GM21717 (cell line): ENCODE results near the gene QPCT.

Source experiments
- ATAC-seq: cut with Tn5 transposase; IDR thresholded peaks from one replicate; pipeline ENCODE4 v1.9.1; 2021; ENCODE audit warnings: mild to moderate bottlenecking, moderate library complexity; ENCODE audit not compliant: unreplicated experiment

QPCT gene

GRCh38 chr2:37324786-37325624, 19.4 kb upstream of the QPCT start, which contains the start of gene PRKD3:
PRKD3 (minus strand) TSS chr2:37324833; CDS start chr2:37316524, 8,309 bp downstream.
- peak; percentile 61 for ATAC-seq

GRCh38 chr2:37325625-37326071, 18.8 kb upstream of the QPCT start:
- ATAC-seq, result no peak

DNA sequence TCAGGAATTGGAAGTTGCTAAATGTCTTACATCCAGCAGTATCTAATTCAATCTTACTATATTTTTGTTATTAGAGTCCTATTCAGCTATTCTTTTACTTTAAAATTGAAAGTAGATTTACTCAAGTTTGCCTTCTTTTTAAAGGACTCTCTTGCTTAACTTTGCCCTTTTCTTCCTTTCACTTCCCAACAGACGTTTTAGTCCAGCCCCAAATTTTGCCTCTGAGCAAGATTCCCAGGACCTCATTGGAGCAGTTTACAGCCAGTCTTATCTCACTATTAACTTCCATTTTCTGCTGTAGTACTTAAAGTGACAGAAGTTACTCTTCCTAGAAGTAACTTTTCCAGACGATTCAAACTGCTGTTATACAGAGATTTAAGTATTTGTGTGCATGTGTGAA, 18.1 kb upstream of the QPCT start:
- ATAC-seq, result no peak

GRCh38 chr2:37326866-37327634, 17.4 kb upstream of the QPCT start:
- ATAC-seq, result no peak

GRCh38 chr2:37330681-37331080, 13.7 kb upstream of the QPCT start:
- ATAC-seq, result no peak

- no peak for ATAC-seq
These were observed 11.9 kb upstream of the QPCT start for GRCh38 chr2:37332560-37332959.

GRCh38 chr2:37333256-37333655, 11.2 kb upstream of the QPCT start:
- no peak for ATAC-seq

DNA sequence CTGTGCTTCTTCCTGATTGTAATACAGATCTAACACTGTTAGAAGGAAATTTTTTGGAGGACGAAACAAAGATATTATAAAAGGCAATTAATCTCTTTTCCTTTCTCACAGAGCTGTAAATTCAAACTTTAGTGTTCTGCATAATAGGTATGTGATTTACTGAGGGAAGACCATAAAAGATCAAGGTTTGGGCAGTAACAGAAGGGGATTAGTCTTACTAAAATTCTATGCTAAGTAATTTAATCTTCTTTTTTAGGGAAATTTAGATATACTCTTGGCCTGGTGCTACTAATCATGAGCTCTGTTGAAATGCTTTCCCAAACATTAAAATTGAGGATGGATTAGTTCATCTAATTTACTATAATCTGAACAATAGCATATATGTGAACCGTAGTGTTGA, 8.8 kb upstream of the QPCT start:
- ATAC-seq, result no peak

GRCh38 chr2:37337620-37338280, 6.7 kb upstream of the QPCT start:
- no peak for ATAC-seq

DNA sequence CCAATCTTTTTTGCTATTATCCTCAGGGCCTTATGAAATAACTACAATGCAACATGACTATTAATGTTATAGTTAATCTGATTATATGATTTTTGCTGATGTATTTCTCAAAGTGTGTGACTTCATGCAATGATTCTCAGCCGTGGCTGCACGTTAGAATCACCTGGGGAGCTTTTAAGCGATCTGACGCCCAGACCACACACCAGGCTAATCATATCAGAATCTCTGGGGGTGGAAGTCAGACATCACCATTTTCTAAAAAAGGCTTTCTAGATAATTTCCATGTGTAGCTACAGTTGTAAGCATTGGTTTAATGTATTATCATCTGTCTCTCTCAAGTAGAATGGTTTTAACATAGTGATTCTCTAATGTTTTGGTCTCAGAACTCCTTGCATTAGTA, 5.5 kb upstream of the QPCT start:
- no peak for ATAC-seq

DNA sequence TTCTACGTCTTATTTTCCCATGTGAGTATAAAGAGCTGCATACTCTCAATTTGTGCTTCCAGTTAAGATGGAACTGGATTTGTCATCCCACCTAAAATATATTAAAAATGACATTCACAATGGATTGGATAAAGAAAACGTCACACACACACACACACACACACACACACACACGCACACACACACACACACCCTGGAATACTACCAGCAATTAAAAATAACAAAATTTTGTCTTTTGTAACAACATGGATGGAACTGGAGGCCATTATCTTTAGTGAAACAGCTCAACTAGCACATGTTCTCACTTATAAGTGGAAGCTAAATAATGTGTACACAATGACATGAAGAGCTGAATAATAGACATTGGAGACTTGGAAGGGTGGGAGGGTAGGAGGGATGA, 3.8 kb upstream of the QPCT start:
- no peak for ATAC-seq

GRCh38 chr2:37342591-37343220, 1.7 kb upstream of the QPCT start:
- no peak for ATAC-seq

DNA sequence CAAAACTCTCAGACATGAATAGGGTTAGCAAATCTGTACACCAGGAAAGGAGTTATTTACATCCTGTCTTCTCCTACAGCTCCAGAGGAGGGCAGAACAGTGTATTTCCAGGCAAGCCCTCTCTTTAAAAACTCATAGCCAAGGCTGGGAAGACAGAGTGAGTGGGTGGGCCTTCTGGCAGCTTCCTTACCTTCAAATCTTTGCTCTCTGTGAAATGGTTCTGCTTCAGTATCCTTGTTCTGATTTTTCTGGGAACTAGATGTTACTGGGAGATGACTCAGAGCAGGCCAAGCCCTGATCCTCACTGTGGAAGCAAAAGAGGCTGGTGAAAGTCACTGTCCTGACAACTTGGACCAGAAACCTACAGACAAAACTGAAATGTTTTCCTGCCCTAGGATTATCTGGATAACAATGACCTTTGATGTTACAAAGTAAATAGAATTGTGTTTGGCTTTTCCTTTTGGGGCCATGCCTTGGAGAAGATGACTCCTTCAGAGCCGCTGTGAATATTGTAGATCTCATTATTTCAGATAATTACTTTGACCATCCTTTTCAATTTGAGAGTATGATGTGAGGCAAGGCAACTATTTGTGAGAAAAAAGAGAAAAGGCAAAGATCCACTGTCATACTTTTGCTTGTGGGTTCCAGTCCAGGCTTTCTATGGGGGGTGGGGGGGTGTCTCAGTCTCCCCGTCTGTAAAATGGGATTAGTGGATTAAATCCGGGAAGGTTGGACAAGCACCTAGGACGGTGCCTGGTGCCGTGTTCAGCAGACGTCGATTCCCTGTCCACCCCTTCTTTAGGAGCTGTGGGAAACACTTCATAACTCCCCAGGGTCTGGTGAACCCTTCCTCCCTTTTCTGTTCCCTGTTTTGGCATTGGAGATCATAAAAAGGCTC, 644 bp upstream of the QPCT start:
- no peak for ATAC-seq

GRCh38 chr2:37348155-37348554, 3.7 kb downstream of the QPCT start:
- ATAC-seq, result no peak

DNA sequence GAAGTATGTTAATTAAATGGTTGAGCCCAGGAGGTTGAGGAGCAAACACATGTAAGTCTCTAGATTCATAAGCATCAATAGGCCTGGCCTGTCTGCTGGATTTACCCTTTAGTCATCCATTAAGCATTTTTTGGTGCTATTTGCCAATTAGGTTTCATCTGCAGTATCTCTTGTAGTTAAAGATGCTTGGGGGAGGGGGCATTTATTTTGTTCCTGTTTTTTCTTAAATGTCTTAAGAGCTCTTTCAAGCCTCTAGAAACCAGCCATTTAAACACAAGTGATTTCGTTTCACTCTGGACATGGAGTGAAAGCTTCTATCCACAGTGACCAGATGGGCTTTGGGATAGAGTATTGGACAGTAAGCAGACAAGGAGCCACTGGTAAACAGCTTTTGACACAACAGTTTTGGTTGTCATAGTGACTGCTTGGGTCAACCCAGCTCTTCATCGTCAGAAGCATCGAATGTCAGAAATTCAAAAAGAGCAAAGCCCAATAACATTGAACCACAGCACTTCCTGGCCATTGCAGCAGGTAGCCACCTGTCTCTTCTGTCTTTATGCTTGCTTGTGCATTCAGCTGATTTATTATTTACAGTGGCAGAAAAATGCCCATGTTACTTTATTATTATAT, 4.9 kb downstream of the QPCT start:
- no peak for ATAC-seq

DNA sequence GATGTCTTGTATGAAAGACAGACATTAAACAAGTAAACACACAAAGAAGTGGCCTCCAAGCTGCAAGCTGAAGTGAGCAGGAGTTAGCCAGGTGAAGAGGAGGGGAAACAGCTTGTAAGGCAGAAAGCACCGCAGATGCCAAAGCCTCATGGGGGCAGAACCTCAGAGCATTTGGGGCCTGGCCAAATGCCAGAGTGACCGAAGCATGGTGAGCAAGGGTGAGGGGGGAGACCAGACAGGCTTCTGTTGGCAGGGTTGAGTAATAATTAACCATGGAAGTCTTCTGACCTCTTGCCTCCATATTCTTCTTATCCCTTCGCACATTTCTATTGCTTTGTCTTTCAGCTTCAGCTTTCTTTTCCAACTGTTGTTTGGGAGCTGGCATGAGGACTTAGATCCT, 5.6 kb downstream of the QPCT start:
- ATAC-seq, result peak; percentile 58

DNA sequence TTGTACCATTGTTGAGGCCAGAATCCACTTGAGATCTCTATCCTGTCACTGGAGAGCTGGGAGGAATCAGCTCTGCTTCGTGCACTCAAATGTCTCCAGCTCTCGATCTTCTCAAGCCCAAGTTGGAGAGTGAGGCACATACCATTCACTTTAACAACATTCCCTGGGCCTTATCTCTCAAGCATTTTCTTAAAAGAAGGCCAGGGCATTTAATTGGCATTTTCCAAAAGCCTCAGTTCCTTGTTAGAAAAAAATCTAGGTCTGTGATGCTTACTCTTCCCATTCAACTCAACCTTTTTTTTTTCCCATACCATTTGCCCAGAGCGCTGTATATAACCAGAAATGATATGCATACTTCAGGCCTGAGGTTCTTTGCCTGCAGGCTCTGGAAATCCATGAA, 10.1 kb downstream of the QPCT start:
- ATAC-seq, result no peak

- ATAC-seq, result no peak
These were observed 11.3 kb downstream of the QPCT start for GRCh38 chr2:37355735-37356134.

- ATAC-seq, result no peak
These were observed 11.9 kb downstream of the QPCT start for GRCh38 chr2:37356299-37356698.

DNA sequence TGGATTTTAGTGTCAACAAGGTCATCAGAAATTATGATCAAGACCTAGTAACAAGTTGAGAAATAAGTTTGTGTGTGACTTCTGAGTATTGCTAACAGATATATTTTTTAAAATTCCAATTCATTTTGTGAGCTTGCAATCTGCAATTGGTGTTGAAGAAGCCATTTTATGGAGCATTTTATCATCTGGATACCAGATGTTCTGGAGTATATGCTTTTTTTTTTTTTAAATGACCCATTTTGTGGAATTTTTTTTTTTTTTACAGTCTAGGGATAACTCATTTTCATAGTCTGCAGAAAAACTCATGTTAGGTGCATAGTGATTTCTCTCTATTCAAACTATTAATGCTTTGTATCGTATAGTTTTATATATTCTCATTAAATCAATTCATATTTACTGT, 12.6 kb downstream of the QPCT start:
- no peak for ATAC-seq
